Ovary (tissue), 3 donors: ENCODE measurements around the gene NOL11.

ENCODE experiments used
- POLR2A ChIP-seq: fragments of 450-650 bp; IDR thresholded peaks from one replicate; pipeline ENCODE4 v1.6.1; 2017; ENCODE audit warnings: antibody characterized with exemption, mild to moderate bottlenecking, moderate library complexity
- TF ChIP-seq, protein P1 (sequence below), 3 donors: fragments of 450-650 bp in 2 of 3; fragments of 200-600 bp in 1 of 3; IDR thresholded peaks; one replicate each; pipeline versions ENCODE4 v1.5.1 to v1.8.0; 2016 to 2022; ENCODE audit warnings: antibody characterized with exemption in 3 of 3, mild to moderate bottlenecking in 1 of 3
- donor health status: DM: no; HTN: no; CAD: no.

DNA sequence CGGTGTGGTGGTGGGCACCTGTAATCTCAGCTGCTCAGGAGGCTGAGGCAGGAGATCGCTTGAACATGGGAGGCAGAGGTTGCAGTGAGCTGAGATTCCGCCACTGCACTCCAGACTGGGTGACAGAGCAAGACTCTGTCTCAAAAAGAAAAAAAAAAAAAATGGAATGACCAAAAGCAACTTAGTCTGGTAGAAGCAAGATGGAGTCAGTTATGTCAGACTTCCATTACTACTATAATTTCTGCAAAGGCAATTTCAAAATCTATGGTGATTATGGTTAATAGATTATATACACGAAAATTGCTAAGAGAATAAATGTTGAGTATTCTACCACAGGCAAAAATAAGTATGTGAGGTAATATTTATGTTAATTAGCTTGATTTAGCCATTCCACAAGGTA, 32.3 kb downstream of the NOL11 start:
- TF ChIP-seq, protein P1, sequence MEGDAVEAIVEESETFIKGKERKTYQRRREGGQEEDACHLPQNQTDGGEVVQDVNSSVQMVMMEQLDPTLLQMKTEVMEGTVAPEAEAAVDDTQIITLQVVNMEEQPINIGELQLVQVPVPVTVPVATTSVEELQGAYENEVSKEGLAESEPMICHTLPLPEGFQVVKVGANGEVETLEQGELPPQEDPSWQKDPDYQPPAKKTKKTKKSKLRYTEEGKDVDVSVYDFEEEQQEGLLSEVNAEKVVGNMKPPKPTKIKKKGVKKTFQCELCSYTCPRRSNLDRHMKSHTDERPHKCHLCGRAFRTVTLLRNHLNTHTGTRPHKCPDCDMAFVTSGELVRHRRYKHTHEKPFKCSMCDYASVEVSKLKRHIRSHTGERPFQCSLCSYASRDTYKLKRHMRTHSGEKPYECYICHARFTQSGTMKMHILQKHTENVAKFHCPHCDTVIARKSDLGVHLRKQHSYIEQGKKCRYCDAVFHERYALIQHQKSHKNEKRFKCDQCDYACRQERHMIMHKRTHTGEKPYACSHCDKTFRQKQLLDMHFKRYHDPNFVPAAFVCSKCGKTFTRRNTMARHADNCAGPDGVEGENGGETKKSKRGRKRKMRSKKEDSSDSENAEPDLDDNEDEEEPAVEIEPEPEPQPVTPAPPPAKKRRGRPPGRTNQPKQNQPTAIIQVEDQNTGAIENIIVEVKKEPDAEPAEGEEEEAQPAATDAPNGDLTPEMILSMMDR (IDR thresholded peaks at IDR 0.05): no peak
- no peak for TF ChIP-seq POLR2A
